ACHN (cell line): ENCODE results near the gene PSMC3IP.
"Not testable (repeated sequence)": the region's sequence is repeated elsewhere in the genome, so short reads cannot be mapped to it uniquely, and the experiment has no call there.

ENCODE experiments used
- DNase-seq: peaks from one replicate; pipeline ENCODE4 v3.0.0-alpha.2; 2015
- in situ Hi-C: cut with HindIII; loops from 2 replicates; pipeline ENCODE4 v1.10.0; 2017; ENCODE audit warnings: low sequenced_read_pairs, low pct_ligation_motif_present, low pct_unique_long_range_greater_than_20kb

The PSMC3IP gene

DNA sequence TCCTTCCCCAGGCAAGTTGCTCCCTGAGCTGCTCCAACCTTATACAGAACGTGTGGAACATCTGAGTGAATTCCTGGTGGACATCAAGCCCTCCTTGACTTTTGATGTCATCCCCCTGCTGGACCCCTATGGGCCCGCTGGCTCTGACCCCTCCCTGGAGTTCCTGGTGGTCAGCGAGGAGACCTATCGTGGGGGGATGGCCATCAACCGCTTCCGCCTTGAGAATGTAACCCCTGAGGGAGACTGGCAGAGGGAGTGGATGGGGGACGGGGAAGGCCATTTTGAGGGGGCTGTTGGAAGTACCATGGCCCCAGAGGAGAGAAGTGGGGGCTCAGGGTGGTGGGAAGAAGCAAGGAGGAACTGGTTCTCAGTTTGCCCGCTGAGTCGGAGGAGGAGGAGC is 13.6 kb downstream of the PSMC3IP start:
- DNase-seq, result no peak
- in situ Hi-C loops, result no loop called here

DNA sequence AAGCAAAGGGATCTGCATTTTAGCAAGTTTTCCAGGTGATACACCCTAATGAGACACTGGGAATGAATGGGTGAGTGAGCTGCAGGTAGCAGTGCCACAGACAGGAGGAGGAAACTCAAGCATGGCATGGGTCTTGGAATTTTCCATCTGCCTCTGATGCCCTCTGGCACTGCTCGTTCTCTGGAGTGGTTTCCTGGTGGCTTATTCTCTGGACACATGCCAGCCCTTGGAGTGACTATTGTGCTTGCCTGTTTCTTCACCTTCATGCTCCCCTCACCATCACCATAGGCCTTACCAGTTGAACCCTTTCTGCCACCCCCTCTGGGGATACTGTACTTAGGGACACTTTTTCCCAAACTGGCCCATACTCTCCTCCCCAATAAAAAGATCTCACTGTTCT is 14.0 kb downstream of the PSMC3IP start:
- in situ Hi-C loops, result no loop called here
- DNase-seq, result no peak

DNA sequence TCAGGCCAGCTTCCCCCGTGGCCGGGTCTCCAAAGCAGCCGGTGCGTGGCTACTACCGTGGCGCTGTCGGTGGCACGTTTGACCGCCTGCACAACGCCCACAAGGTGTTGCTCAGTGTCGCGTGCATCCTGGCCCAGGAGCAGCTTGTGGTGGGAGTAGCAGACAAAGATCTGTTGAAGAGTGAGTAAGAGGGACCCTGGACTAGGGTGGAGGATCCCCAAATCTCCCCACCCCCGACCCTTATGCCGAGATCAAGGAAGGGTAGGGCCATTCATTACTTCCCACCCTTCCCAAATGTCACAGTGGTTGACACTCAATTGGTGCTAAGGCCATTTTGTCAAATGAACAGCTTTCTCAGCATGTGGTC is 14.4 kb downstream of the PSMC3IP start:
- DNase-seq, result no peak
- in situ Hi-C loops, result no loop called here

DNA sequence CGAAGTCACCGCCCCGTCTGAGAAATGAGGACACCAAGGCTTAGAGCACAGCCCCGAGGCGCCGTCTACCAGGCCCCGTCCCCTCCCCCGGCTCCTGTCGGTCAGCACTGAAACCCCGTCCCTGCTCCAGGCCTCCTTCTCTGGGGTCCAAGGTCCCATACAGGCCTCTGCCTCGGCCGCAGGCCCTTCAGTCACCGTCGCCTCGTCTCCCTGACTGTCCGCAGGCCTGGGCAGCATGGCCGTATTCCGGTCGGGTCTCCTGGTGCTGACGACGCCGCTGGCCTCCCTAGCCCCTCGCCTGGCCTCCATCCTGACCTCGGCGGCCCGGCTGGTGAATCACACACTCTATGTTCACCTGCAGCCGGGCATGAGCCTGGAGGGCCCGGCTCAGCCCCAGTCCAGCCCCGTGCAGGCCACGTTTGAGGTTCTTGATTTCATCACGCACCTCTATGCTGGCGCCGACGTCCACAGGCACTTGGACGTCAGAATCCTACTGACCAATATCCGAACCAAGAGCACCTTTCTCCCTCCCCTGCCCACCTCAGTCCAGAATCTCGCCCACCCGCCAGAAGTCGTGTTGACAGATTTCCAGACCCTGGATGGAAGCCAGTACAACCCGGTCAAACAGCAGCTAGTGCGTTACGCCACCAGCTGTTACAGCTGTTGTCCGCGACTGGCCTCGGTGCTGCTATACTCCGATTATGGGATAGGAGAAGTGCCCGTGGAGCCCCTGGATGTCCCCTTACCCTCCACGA is 15.0 kb downstream of the PSMC3IP start:
- in situ Hi-C loops, result no loop called here
- DNase-seq, result no peak

DNA sequence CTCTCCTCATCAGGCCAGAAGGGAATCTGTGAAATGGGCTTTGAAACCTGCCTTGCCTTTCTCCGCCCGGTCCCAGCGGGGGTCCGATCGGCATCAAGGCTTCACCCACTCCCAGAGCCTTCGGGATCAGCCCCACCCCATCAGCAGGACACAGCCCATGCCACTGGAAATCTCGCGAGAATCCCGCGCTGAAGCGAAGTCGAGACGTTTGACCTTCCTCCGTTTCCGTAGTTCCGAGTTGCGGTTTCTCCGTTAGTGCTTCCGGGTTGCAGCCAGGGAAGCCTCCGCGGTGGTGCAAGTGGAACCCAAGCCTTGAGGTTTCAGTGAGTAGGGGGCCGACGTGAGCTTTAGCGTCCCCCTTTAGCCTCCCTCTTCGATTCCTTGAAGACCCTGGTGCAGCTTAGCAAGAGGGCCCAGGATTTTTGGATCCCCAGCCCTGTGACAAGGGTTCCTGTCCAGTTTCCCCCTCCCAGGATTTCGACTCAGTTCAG is 15.6 kb downstream of the PSMC3IP start, which contains the start of gene COASY:
COASY (plus strand) TSS at position 252 of the 491 bp plus-strand sequence. CDS start 475 bp downstream, outside the sequence.
- in situ Hi-C loops, result no loop called here

DNA sequence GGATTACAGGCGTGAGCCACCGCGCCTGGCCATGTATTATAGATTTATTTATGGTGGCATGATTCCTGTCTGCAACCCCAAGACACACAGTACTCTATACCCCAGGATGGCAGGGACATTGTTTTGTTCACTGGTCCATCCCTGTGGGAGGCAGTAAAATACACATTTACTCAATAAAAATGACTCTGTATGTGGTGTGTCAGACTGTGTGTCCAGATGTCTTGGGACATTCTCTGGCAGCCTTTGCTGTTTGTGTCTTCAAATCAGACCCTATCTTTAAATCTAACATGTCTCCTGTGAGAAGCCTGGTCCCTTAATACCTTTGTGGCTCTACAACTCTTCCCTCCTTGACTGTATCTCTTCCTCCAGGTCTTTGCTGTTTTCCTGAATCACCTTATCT is 17.3 kb downstream of the PSMC3IP start:
- in situ Hi-C loops, result no loop called here

More for the DNA sequence above, 15.6 kb downstream of the PSMC3IP start, which contains the start of gene COASY:
- peak; percentile 99 for DNase-seq

DNA sequence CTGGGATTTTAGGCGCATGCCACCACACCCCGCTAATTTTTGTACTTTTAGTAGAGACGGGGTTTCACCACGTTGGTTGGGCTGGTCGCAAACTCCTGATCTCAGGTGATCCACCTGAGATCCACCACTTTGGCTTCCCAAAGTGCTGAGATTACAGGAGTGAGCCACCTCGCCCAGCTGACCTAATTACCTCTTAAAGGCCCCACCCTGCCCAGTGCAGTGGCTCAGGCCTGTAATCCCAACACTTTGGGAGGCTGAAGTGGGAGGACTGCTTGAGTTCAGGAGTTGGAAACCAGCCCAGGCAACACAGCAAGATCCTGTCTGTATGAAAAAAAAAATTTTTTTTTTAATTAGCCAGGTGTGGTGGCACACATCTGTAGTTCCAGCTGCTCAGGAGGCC is 18.5 kb downstream of the PSMC3IP start:
- no peak for DNase-seq
- in situ Hi-C loops, result no loop called here

More for the DNA sequence above, 17.3 kb downstream of the PSMC3IP start:
- DNase-seq, result no peak

DNA sequence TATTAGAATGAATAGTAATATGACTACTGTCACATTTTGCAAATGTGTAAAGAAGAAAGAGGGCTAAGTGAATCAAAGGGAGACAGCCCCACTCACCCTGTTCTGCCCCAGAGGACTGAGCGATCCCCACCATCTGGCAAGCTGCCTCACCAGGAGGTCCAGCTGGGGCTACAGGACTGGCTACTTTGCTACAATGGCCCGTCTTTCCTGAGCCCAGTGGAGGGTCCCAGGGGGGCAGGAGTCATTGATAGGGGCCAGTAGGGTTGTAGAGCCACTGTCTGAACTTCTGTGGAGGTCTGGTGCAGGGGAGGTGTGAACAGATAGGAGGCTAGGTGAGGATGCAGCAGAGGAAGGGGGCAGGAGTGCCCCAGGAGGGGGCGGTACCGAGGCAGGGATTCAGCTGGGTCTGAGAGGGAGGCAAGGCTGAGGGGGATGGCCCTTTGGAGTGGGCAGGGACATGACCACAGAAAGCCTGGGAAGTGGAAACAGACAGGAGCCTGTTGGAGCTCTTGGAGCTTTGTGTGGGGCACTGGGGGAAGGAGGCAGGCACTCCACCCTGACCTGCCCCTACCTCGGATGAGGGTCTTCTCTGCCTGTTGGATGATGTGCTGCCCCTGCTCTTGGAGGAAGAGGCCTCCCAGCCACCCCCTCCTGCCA is 21.4 kb downstream of the PSMC3IP start:
- DNase-seq, result peak; percentile 62
- in situ Hi-C loops, result not testable (repeated sequence)

DNA sequence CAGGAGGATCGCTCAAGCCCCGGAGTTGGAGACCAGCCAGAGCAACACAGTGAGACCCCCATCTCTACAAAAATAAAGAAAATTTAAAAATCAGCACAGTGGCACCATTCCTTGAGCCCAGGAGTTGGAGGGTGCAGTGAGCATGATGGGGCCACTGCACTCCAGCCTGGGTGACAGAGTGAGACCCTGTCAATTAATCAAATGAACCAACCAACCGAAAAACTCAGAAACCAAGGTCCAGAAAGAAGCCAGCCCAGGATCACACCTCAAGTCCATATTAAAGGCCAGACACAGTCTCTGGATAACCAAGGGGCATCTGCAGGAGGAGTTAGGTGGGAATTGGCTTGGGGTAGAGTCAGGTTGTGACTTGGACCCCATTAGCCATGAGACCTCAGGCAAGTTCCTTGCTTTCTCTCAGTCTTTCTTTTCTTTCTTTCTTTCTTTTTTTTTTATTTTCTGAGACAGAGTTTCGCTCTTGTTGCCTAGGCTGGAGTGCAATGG is 22.4 kb downstream of the PSMC3IP start:
- no peak for DNase-seq
- in situ Hi-C loops, result no loop called here

DNA sequence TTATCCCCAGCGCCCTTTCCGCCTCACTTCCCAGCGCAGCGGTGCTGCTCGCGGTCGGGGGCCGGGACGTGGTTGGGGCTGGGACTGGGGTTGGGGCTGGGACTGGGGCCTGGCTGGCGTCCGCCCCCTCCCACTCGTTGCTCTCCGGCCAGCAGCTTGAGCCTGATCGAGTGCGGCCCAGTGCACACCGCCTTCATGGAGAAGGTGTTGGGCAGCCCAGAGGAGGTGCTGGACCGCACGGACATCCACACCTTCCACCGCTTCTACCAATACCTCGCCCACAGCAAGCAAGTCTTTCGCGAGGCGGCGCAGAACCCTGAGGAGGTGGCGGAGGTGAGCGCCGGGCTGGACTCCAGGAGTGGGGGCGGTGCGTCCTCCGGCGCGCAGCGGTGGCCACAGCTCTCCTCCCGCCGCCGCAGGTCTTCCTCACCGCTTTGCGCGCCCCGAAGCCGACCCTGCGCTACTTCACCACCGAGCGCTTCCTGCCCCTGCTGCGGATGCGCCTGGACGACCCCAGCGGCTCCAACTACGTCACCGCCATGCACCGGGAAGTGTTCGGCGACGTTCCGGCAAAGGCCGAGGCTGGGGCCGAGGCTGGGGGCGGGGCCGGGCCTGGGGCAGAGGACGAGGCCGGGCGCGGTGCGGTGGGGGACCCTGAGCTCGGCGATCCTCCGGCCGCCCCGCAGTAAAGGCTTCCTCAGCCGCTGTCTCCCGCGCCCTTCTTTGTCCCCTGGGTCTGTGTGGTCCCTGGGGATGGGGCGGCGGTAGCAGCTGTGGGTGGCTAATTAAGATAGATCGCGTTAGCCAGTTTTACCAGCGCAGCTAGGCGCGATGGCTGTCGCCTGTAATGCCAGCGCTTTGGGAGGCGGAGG is 23.0 kb downstream of the PSMC3IP start:
- in situ Hi-C loops, result no loop called here
- peak; percentile 87 for DNase-seq

DNA sequence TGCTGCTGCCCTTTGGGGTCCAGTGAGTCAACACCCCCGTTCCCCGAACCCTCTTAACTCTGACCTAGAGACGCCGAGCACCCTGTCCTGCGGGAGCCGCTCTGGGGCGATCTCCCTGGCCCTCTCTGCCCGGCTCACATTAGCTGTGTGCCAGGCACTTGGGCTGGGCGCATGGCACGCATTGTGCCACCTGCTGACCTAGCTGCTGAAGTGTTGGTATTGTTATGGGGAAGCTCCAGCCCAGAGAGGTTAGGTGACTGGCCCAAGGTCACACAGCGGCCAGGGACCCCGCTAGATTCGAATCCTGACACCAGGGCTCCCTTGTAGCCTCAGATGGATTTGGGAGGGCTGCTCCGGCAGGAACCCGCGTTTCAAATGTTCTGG is 23.7 kb downstream of the PSMC3IP start:
- in situ Hi-C loops, result no loop called here
- DNase-seq, result peak; percentile 43

DNA sequence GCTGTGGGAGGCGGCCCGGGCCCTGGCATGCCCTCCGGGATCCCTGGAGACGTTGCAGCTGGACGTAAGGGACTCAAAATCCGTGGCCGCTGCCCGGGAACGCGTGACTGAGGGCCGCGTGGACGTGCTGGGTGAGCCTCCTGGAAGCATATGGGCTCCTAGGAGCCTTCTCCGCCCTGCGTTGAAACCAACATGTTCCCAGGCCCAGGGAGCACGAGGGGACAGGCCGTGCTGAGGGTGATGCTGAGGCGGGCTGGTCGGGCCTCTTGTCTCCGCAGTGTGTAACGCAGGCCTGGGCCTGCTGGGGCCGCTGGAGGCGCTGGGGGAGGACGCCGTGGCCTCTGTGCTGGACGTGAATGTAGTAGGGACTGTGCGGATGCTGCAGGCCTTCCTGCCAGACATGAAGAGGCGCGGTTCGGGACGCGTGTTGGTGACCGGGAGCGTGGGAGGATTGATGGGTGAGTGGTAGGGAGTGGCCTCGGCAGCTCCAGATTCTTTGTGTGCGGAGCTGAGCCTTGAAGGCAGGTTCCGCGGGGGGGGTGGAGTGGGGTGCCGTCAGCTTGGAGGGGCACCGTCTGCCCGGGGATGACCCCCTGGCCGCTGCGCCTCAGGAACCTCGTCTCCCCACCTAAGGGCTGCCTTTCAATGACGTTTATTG is 24.2 kb downstream of the PSMC3IP start:
- in situ Hi-C loops, result no loop called here
- no peak for DNase-seq

DNA sequence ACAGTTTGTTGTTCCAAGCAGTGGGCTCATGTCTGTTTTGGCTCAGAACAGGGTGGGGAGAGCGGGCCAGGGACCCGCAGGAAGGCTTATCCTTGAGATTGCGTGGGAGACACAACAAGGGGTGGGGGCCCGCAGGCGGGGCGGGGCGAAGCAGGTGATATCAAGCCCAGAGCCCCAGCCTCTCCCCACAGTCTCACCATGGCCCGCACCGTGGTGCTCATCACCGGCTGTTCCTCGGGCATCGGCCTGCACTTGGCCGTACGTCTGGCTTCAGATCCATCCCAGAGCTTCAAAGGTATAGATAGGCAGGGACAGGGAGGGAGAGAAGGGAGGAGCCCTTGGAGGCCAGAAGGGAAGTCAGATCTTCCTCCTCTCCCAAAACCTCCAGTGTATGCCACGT is 24.8 kb downstream of the PSMC3IP start, which contains the start of gene HSD17B1:
HSD17B1 (plus strand) TSS at position 188 of the 400 bp plus-strand sequence; CDS start at position 199, 11 bp downstream.
- DNase-seq, in situ Hi-C loops: not testable (repeated sequence)

DNA sequence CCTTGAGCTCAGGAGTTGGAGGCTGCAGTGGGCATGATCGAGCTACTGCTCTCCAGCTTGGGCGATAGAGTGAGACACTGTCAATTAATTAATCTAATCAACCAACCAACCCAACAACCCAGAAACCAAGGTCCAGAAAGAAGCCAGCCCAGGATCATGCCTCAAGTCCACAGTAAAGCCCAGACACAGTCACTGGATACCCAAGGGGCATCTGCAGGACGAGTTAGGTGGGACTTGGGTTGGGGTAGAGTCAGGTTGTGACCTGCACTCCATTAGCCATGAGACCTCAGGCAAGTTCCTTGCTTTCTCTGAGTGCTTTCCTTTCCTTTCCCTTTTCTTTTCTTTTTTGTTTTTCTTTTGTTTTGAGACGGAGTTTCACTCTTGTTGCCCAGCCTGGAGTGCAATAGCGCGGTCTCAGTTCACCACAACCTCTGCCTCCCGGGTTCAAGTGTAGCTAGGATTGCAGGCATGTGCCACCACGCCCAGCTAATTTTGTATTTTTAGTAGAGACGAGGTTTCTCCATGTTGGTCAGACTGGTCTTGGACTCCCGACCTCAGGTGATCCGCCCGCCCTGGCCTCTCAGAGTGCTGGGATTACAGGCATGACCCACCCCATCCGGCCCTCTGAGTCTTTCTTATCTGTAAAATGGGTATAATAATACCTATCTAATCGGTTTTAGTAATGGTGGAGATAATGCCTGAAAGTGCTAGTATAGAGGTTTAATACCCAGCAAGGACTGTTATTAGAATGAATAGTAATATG is 28.4 kb downstream of the PSMC3IP start:
- DNase-seq, result no peak
- in situ Hi-C loops, result no loop called here

DNA sequence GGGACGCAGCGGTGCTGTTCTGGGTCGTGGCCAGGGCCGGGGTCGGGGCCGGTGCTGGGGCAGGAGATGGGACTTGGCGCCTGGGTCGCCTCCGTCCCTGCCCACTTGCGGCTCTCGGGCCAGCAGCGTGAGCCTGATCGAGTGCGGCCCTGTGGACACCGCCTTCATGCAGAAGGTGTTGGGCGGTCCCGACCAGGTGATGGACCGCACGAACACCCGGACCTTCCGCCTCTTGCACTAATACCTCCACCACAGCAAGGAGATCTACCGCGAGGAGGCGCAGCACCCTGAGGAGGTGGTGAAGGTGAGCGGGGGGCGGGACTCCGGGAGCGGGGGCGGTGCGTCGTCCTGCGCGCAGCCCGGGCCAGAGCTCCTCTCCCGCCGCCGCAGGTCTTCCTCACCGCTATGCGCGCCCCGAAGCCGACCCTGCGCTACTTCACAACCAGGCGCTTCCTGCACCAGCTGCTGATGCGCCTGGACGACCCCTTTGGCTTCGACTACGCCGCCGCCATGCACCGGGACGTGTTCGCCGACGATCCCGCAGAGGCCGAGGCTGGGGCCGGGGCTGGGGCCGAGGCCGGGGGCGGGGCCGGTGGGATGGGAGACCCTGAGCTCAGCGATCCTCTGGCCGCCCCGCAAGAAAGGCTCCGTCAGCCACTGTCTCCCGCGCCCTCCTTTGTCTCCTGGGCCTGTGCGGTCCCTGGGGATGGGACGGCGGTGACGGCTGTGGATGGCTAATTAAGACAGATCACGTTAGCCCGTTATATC is 29.3 kb downstream of the PSMC3IP start:
- in situ Hi-C loops, result no loop called here
- peak; percentile 84 for DNase-seq

DNA sequence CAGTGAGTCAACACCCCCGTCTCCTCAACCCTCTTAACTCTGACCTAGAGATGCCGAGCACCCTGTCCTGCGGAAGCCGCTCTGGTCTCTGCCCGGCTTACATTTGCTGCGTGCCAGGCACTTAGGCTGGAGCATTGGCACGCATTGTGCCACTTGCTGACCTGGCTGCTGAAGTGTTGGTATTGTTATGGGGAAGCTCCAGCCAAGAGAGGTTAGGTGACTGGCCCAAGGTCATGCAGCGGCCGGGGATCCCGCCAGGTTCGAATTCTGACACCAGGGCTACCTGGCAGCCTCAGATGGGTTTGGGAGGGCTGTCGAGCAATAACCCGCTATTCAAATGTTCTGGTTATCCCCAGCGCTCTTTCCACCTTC is 29.8 kb downstream of the PSMC3IP start:
- in situ Hi-C loops, result no loop called here
- DNase-seq, result no peak

DNA sequence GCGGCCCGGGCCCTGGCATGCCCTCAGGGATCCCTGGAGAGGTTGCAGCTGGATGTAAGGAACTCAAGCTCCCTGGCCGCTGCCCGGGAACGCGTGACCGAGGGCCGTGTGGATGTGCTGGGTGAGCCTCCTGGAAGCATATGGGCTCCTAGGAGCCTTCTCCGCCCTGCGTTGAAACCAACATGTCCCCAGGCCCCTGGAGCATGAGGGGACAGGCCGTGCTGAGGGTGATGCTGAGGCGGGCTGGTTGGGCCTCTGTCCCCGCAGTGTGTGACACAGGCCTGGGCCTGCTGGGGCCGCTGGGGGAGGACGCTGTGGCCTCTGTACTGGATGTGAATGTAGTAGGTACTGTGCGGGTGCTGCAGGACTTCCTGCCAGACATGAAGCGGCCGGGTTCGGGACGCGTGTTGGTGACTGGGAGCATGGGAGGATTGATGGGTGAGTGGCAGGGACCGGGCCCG is 30.5 kb downstream of the PSMC3IP start:
- DNase-seq, result no peak
- in situ Hi-C loops, result no loop called here
